Heart right ventricle (tissue), 16 donors: ENCODE results near the gene PRKAG2. TPM values are rescaled to one million over a fixed set of nuclear protein-coding genes. Genes with fewer than 3 reads are reported as not detected.
A peak's percentile ranks its signal among the peaks of the same experiment; 100 is the strongest.
"Not testable (repeated sequence)": the region's sequence is repeated elsewhere in the genome, so short reads cannot be mapped to it uniquely, and the experiment has no call there.

Experiments used
- ATAC-seq, 8 donors: fragments of 200-7000 bp; cut with Tn5 transposase; one replicate each; pipeline ENCODE4 v1.9.1; 2020; ENCODE audit warnings: mild to moderate bottlenecking in 8 of 8, moderate library complexity in 8 of 8, moderate number of reproducible peaks in 1 of 8
- DNase-seq, 2 donors: peaks; one replicate each; pipeline ENCODE4 v3.0.0-alpha.2; 2020
- H3K27ac ChIP-seq, 10 donors: fragments of 200-600 bp; sonication (generic) in 2 of 10; one replicate each; pipeline versions ENCODE4 v1.5.0 to v1.8.0; 2020 to 2022; ENCODE audit warnings: mild to moderate bottlenecking in 3 of 10
- H3K27me3 ChIP-seq, 7 donors: fragments of 200-600 bp; one replicate each; pipeline ENCODE4 v1.8.0; 2021 to 2022; ENCODE audit warnings: mild to moderate bottlenecking in 2 of 7
- H3K36me3 ChIP-seq, 9 donors: fragments of 200-600 bp; sonication (generic) in 1 of 9; one replicate each; pipeline versions ENCODE4 v1.5.0 to v1.8.0; 2020 to 2022; ENCODE audit warnings: mild to moderate bottlenecking in 2 of 9
- H3K4me1 ChIP-seq, 9 donors: fragments of 200-600 bp; sonication (generic) in 1 of 9; one replicate each; pipeline versions ENCODE4 v1.5.0 to v1.8.0; 2020 to 2022; ENCODE audit warnings: mild to moderate bottlenecking in 4 of 9
- H3K4me3 ChIP-seq, 10 donors: fragments of 200-600 bp; sonication (generic) in 2 of 10; one replicate each; pipeline versions ENCODE4 v1.5.0 to v1.8.0; 2020 to 2022; ENCODE audit warnings: mild to moderate bottlenecking in 7 of 10, moderate library complexity in 2 of 10
- H3K9me3 ChIP-seq, 11 donors: fragments of 200-600 bp in 10 of 11; sonication (generic) in 2 of 11; one replicate each; pipeline versions ENCODE4 v1.5.0 to v1.8.0; 2013 to 2022; ENCODE audit warnings: mild to moderate bottlenecking in 2 of 11, control low read depth in 1 of 11, moderate library complexity in 1 of 11
- CTCF ChIP-seq, 9 donors: fragments of 200-600 bp; sonication (generic) in 2 of 9; IDR thresholded peaks; one replicate each; pipeline versions ENCODE4 v1.5.0 to v1.8.0; 2021 to 2022; ENCODE audit warnings: antibody characterized with exemption in 9 of 9, mild to moderate bottlenecking in 5 of 9, moderate library complexity in 1 of 9
- WGBS, 2 donors: extraction: QIAGEN DNeasy Blood & Tissue Kit; methylation state at CpG; one replicate each; pipeline ENCODE4 v1.1.7; 2013; ENCODE audit warnings: inconsistent platforms in 1 of 2; 5-methylcytosine and 5-hydroxymethylcytosine counted together
- intact Hi-C, 10 donors: fragments of 100-400 bp; cut with DNase I; formaldehyde crosslinking; loops; one replicate each; pipeline versions ENCODE4 v1.11.1 to v1.14.2; 2022
- polyA plus RNA-seq, 2 donors: library from polyadenylated mRNA; stranded (reverse); fragments of 200-250 nt; gene quantifications; one replicate each; pipeline ENCODE4 v1.2.3, GENCODE V29; 2013
- total RNA-seq, 10 donors: library from RNA; stranded (reverse); fragmentation: NEBNext Ultra II Directional in 3 of 10; extraction: Animal tissue kit (Norgen Biotek cat#: 25700) in 3 of 10; gene quantifications; one replicate each; pipeline versions ENCODE4 v1.2.1 to v1.2.4, GENCODE V29; 2021 to 2023
- donor health status: Arrhythmogenic right ventricular cardiomyopathy.
- donor health status: ischemic (EF 13 %, LVEDD 7.1; RV severe dilation, severe dysfunction).
- donor health status: healthy with polysubstance abuse.
- donor health status: DM: no; HTN: yes; CAD: no.
- donor health status: DM: no; HTN: no; CAD: no.
- donor health status: ischemic (EF 25% LVEDD 6.9; RV normal size, moderate dysfunction).
- donor health status: ischemic (EF 25% LVEDD 5.7; RV mildly dilated, moderate dysfunction).
- donor health status: healthy.
- donor health status: DM: yes; HTN: yes; CAD: no.
- donor health status: Ischemic cardiomyopathy.
- donor health status: ischemic (EF 35%, LVEDD 5.7; RV mildly dilated, moderate dysfunction).
- donor health status: nonischemic (EF 11% LVEDD 7.7; RV severe dilation, severe dysfunction).
- donor health status: DM: yes; HTN: yes; CAD: no.
- donor health status: PGD.
- donor health status: ischemic (EF 29% LVEDD 5.4; RV normal size, mild dysfunction).
- donor health status: nonischemic (EF 23%, LVEDD 6.1; RV moderate dilation, normal function).

The PRKAG2 gene
- total and polyA plus RNA-seq, 12 donors, result 52.4 to 156 (median 114) TPM

GRCh38 chr7:151843181-151843580, 33.7 kb downstream of the PRKAG2 start:
- H3K36me3 ChIP-seq, result no peaks in the 10 kb centered on the region
- DNase-seq (no peak), ATAC-seq (no peak)
- intact Hi-C loops, result no loop called here
- no peak for TF ChIP-seq CTCF (IDR thresholded peaks at IDR 0.05)
- no peaks in the 10 kb centered on the region for H3K27me3 ChIP-seq
- WGBS, 2 donors, result 59 to 68% methylated on average over 5 of the region's 5 CpGs
- H3K4me3 ChIP-seq, result no peak overlapping the region
- H3K9me3 ChIP-seq, result no peaks in the 10 kb centered on the region
- H3K27ac ChIP-seq, result no peak overlapping the region
- H3K4me1 ChIP-seq, result peaks cover 0 to 40% (median 0%) of the 10 kb centered on the region in 9 donors

- ATAC-seq, H3K27me3 ChIP-seq, H3K9me3 ChIP-seq, H3K36me3 ChIP-seq, H3K27ac ChIP-seq, intact Hi-C loops, H3K4me3 ChIP-seq, DNase-seq: not testable (repeated sequence)
- WGBS, 2 donors, result 100% methylated on average over 1 of the region's 1 CpG
- H3K4me1 ChIP-seq, result peaks cover 0 to 48% (median 0%) of the 10 kb centered on the region in 9 donors
Observed at GRCh38 chr7:151841395-151842051, 35.4 kb downstream of the PRKAG2 start.

- H3K36me3 ChIP-seq, result no peaks in the 10 kb centered on the region
- WGBS, 2 donors, result 89 to 91% methylated on average over 18 of the region's 18 CpGs
- no peaks in the 10 kb centered on the region for H3K9me3 ChIP-seq
- TF ChIP-seq CTCF (IDR thresholded peaks at IDR 0.05), result no peak
- peak overlapping the region in 1 of 10 donors; percentile 79 for H3K27ac ChIP-seq
- ATAC-seq, result no peak
- no peak for DNase-seq
- no peaks in the 10 kb centered on the region for H3K27me3 ChIP-seq
- H3K4me3 ChIP-seq, result no peak overlapping the region
- intact Hi-C loops, result no loop called here
- peaks cover 0 to 48% (median 0%) of the 10 kb centered on the region in 9 donors for H3K4me1 ChIP-seq
Observed at GRCh38 chr7:151840088-151840910, 36.6 kb downstream of the PRKAG2 start.

- H3K27ac ChIP-seq, result peak overlapping the region in 1 of 10 donors; percentile 79
- intact Hi-C loops, result no loop called here
- H3K9me3 ChIP-seq, result no peaks in the 10 kb centered on the region
- DNase-seq (no peak), ATAC-seq (peak in 1 of 8 donors; percentile 25)
- no peaks in the 10 kb centered on the region for H3K27me3 ChIP-seq
- H3K36me3 ChIP-seq, result no peaks in the 10 kb centered on the region
- peaks cover 0 to 44% (median 0%) of the 10 kb centered on the region in 9 donors for H3K4me1 ChIP-seq
- TF ChIP-seq CTCF (IDR thresholded peaks at IDR 0.05), result no peak
- peak overlapping the region in 1 of 10 donors; percentile 17 for H3K4me3 ChIP-seq
- 79 to 85% methylated on average over 13 of the region's 13 CpGs for WGBS, 2 donors
Observed at GRCh38 chr7:151839451-151839921, 37.4 kb downstream of the PRKAG2 start.
